ENCODE measurements around the gene HACD4.

DNA sequence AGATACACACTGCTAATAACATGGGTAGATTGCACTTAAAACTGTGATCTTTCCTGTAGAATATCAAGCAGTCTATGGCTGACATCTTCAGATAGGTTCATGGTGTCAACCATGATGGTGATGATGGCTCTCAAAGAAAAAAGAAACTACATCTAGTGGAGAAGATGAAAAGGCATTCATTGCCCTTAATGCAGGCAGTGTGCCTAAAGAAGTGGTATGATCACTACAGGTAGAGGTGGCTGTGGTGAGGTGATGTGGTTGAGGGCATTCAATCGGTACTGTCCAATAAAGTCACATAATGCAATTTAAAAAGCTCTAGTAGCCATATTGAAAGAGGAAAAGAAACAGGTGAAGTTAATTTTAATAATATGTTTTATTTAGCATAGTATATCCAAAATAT is 49.4 kb upstream of the HACD4 start:
- no peak for TF ChIP-seq HDAC2 (IDR thresholded peaks at IDR 0.05)
- no peak for TF ChIP-seq POLR2A (IDR thresholded peaks at IDR 0.05; ENCODE audit: low read length)
- no peak for TF ChIP-seq HOXB13 (CRISPR knock-in tag; IDR thresholded peaks at IDR 0.05; ENCODE audit: low read depth)
